DMS153 treated with DMSO at 0.1 percent for 48 hours (cell line): ENCODE results near the gene PRPH.
A peak's percentile ranks its signal among the peaks of the same experiment; 100 is the strongest.
"Not testable (repeated sequence)": the region's sequence is repeated elsewhere in the genome, so short reads cannot be mapped to it uniquely, and the experiment has no call there.

Source experiments
- DNase-seq: peaks from one replicate; lab custom pipeline; 2025; ENCODE audit not compliant: unreplicated experiment; lab: John Stamatoyannopoulos, UW

Gene PRPH

GRCh38 chr12:49298160-49298559 is 3.2 kb downstream of the PRPH start:
- no peak for DNase-seq

GRCh38 chr12:49301760-49302159 is 6.8 kb downstream of the PRPH start:
- DNase-seq: no peak

- no peak for DNase-seq
These were observed 9.2 kb downstream of the PRPH start for GRCh38 chr12:49304161-49304560.

- DNase-seq: no peak
These were observed 11.0 kb downstream of the PRPH start for GRCh38 chr12:49305762-49306510.

- DNase-seq: no peak
These were observed 14.4 kb downstream of the PRPH start for GRCh38 chr12:49309386-49309785.

GRCh38 chr12:49310451-49311000 is 15.6 kb downstream of the PRPH start:
- DNase-seq: not testable (repeated sequence)

- no peak for DNase-seq
These were observed 19.9 kb downstream of the PRPH start for GRCh38 chr12:49314811-49315210.

- DNase-seq: not testable (repeated sequence)
These were observed 22.2 kb downstream of the PRPH start for GRCh38 chr12:49317118-49317517.

GRCh38 chr12:49320411-49321103 is 25.6 kb downstream of the PRPH start:
- DNase-seq: not testable (repeated sequence)

GRCh38 chr12:49322367-49322707 is 27.4 kb downstream of the PRPH start:
- no peak for DNase-seq

GRCh38 chr12:49322708-49323523 is 28.0 kb downstream of the PRPH start, which contains the start of gene TROAP:
Gene TROAP (plus strand): TSS chr12:49323255. CDS start chr12:49323609, 354 bp downstream.
- peak; percentile 98 for DNase-seq

GRCh38 chr12:49323524-49324097 is 28.7 kb downstream of the PRPH start:
- no peak for DNase-seq

- DNase-seq: no peak
These were observed 30.7 kb downstream of the PRPH start for GRCh38 chr12:49325606-49326005.

GRCh38 chr12:49327368-49327767 is 32.4 kb downstream of the PRPH start:
- no peak for DNase-seq

GRCh38 chr12:49327887-49328286 is 32.9 kb downstream of the PRPH start:
- no peak for DNase-seq

GRCh38 chr12:49328816-49329215 is 33.9 kb downstream of the PRPH start:
- DNase-seq: no peak

- DNase-seq: no peak
These were observed 35.2 kb downstream of the PRPH start for GRCh38 chr12:49330032-49330619.

- DNase-seq: no peak
These were observed 35.9 kb downstream of the PRPH start for GRCh38 chr12:49330631-49331379.

- peak; percentile 38 for DNase-seq
These were observed 36.7 kb downstream of the PRPH start for GRCh38 chr12:49331380-49332222.
